Coronary artery (tissue), 2 donors: ENCODE data around the gene RAB30.

Source experiments
- DNase-seq: peaks from one replicate; pipeline ENCODE4 v3.0.0-alpha.2; 2017; ENCODE audit warnings: low spot score
- H3K27ac ChIP-seq, 2 donors: fragments of 200-600 bp; sonication (generic); one replicate each; pipeline ENCODE4 v1.5.1; 2016 to 2019
- H3K4me3 ChIP-seq: fragments of 200-600 bp; sonication (generic); 2 replicates; pipeline ENCODE4 v1.5.1; 2016; ENCODE audit warnings: mild to moderate bottlenecking, moderate library complexity
- TF ChIP-seq, protein P1 (sequence below): fragments of 200-600 bp; sonication (generic); IDR thresholded peaks from one replicate; pipeline ENCODE4 v1.5.1; 2019; ENCODE audit warnings: antibody characterized with exemption

The RAB30 gene

DNA sequence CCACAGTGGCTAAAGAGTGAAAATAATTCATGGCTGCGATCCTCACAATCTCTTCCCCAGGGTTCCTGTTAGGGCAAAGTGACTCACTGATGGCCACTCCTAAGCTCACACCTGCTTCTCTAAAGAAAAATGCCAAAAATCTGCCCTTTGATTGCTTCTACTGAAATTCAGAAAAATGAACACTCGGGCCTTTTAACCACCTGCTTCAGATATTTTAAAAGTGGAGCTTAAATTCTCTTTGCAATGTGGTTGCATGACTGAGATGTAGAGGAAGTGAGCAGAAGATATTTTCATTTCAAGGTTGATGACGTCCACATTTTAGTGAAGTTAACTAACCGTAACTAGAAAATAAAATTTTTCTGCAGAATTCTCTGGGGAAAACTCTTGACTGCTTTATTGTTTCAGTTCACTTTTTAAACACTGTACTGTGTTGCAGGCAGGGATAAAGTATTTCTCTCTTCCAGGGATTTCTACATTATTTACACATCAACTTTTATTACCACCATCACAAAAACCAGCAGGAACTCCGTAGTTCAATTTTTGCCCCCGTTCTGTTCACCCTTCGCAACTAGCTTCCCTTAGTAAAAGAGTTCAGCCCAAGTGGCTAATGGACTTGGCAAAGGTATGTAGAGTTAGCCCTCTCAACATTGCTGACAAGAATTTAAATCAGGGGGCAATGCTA, 8.5 kb downstream of the RAB30 start:
- TF ChIP-seq, protein P1, sequence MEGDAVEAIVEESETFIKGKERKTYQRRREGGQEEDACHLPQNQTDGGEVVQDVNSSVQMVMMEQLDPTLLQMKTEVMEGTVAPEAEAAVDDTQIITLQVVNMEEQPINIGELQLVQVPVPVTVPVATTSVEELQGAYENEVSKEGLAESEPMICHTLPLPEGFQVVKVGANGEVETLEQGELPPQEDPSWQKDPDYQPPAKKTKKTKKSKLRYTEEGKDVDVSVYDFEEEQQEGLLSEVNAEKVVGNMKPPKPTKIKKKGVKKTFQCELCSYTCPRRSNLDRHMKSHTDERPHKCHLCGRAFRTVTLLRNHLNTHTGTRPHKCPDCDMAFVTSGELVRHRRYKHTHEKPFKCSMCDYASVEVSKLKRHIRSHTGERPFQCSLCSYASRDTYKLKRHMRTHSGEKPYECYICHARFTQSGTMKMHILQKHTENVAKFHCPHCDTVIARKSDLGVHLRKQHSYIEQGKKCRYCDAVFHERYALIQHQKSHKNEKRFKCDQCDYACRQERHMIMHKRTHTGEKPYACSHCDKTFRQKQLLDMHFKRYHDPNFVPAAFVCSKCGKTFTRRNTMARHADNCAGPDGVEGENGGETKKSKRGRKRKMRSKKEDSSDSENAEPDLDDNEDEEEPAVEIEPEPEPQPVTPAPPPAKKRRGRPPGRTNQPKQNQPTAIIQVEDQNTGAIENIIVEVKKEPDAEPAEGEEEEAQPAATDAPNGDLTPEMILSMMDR, result no peak
- no peak for DNase-seq
- Histone ChIP-seq H3K4me3 (peak overlapping the region; percentile 8), H3K27ac (peak overlapping the region; percentile 15 to 54)

DNA sequence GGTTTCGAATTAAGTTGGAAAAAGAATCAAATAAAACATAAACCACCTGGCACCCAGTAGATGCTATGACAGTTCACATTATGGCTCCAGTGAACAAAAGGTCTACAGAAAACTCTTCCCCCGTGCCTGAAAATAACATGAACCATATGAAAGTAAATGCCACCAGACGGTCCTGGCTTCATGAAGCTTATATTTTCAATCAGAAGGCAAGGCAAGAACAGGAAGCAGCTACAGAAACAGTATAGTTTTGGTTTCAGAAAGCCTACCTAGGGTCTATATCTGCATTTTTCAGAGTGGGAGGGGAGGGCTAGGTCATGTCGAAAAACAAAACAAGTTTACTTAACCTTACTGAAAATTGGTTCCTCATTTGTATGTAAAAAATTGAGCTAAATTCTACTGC, 9.8 kb downstream of the RAB30 start:
- Histone ChIP-seq H3K27ac (no peak overlapping the region), H3K4me3 (no peak overlapping the region)
- TF ChIP-seq, protein P1, result no peak
- DNase-seq, result no peak

- Histone ChIP-seq H3K4me3 (no peak overlapping the region), H3K27ac (no peak overlapping the region)
- TF ChIP-seq, protein P1, result no peak
- no peak for DNase-seq
Observed at GRCh38 chr11:83060965-83061364, 10.7 kb downstream of the RAB30 start.

GRCh38 chr11:83057721-83058120, 14.0 kb downstream of the RAB30 start:
- no peak overlapping the region for H3K4me3 ChIP-seq
- no peak for DNase-seq
- TF ChIP-seq, protein P1, result no peak
- H3K27ac ChIP-seq, result no peak overlapping the region

DNA sequence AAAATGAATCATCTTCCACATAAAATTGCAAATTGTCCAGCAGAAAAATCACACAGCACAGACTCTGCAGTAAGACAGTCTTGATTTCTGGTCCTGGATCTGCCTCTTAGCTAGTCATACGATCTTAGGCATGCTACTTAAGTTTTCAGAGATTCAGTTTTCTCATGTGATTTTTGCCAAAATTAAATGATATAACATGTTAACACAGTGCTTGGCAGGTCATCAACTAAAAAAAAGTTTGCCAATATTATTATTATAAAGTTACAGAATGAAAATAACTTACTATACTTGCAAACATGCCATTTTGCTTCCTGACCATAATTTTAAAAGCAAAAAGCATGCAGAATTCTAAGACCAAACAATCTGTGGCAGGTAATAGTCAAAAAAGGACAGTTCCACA, 15.1 kb downstream of the RAB30 start:
- H3K4me3 ChIP-seq, result no peak overlapping the region
- DNase-seq, result no peak
- H3K27ac ChIP-seq, result no peak overlapping the region
- TF ChIP-seq, protein P1, result no peak

DNA sequence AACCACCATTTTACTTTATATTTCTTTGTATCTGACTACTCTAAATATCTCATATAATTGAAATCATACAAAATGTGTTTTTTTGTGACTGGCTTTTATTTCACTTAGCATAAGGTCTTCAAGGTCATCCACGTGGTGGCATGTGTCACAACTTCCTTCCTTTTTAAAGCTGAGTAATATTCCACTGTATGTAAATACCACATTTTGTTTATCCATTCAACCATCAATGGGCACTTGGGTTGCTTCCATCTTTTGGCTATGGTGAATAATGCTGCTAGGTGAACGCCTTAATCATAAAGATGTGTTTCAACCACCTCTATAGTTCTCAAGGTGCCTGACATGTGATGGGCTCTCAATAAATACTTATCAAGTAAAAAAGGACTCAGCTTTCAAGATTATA, 15.5 kb downstream of the RAB30 start:
- H3K27ac ChIP-seq, result no peak overlapping the region
- DNase-seq, result no peak
- TF ChIP-seq, protein P1, result no peak
- no peak overlapping the region for H3K4me3 ChIP-seq

DNA sequence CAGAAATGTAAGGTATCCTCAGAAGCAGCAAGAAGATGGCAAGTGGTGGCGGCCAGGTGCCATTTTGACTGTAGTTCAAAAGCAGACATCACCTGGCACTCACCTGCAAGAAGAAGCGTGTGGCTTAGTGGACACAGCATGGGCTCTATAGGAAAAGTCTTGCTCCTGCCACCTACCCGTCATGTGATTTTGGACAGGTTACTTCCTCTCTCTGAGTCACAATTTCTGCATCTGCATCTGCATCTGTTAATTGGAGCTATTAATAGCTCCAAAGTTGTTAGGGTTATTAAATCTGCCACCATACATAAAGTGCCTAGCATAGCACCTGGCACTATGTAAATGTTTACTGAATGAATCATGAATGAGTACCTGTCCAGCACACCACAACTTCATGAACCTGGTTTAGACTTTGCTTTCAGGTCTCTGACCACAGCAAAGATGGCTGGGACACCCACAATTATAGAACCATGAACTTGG, 16.8 kb downstream of the RAB30 start:
- DNase-seq, result no peak
- Histone ChIP-seq H3K27ac (no peak overlapping the region), H3K4me3 (no peak overlapping the region)
- TF ChIP-seq, protein P1, result no peak
